ENCODE measurements around the gene CADPS2.

DNA sequence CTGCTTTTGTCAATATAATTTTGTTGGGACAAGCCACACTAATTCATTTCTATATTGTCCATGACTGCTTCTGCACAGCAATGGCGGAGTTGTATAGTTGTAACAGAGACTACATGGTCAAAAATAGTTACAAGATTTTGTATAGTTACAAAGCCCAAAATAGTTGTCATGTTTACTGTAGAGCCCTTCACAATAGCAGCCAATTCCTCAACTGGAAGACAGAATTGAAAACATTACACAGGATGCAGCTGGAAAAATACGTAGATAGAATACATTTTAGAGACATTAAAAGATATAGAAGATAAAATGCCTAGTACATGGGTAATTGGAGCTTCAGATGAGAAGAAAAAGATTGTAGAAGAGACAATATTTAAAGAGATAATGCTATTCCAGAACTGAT lies 425.3 kb downstream of the CADPS2 start:
- TF ChIP-seq, protein P1, sequence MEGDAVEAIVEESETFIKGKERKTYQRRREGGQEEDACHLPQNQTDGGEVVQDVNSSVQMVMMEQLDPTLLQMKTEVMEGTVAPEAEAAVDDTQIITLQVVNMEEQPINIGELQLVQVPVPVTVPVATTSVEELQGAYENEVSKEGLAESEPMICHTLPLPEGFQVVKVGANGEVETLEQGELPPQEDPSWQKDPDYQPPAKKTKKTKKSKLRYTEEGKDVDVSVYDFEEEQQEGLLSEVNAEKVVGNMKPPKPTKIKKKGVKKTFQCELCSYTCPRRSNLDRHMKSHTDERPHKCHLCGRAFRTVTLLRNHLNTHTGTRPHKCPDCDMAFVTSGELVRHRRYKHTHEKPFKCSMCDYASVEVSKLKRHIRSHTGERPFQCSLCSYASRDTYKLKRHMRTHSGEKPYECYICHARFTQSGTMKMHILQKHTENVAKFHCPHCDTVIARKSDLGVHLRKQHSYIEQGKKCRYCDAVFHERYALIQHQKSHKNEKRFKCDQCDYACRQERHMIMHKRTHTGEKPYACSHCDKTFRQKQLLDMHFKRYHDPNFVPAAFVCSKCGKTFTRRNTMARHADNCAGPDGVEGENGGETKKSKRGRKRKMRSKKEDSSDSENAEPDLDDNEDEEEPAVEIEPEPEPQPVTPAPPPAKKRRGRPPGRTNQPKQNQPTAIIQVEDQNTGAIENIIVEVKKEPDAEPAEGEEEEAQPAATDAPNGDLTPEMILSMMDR (IDR thresholded peaks at IDR 0.05): no peak
- no peak for TF ChIP-seq ZFX (IDR thresholded peaks at IDR 0.05; ENCODE audit: borderline replicate concordance)
